ENCODE data around the gene FLYWCH1.

DNA sequence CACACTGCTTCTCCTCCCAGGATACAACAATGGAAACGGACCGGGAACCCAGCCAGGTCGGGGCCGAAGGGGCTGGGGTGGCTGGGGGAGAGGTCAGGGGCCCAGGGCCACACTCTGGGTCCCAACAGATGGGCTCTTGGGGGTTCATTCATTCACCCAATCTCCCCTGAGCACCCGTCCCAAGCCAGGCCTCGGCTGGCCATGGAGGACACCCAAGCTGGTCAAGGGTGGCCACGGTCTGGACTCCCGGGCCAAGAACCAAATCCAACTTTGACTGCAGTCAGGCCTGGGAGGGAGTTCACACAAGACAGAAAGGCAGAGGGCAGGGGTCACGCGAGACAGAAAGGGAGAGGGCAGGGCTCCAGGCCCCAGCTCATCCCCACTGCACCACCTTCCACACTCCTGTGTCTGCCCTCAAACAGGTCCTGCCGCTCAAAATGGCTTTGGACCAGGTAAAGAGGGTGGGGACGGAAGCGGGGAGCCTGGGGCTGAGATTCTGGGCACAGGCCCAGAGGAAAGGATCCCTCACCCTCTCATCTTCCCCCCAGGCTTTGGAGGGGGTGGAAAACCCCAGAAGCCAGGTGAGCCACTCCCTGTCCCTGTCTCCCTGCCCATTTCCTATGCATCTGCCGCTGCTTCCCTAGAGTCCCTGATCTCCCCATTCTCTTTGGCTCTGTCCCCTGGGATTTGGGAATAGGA is 80.8 kb downstream of the FLYWCH1 start:
- TF ChIP-seq, protein P1, sequence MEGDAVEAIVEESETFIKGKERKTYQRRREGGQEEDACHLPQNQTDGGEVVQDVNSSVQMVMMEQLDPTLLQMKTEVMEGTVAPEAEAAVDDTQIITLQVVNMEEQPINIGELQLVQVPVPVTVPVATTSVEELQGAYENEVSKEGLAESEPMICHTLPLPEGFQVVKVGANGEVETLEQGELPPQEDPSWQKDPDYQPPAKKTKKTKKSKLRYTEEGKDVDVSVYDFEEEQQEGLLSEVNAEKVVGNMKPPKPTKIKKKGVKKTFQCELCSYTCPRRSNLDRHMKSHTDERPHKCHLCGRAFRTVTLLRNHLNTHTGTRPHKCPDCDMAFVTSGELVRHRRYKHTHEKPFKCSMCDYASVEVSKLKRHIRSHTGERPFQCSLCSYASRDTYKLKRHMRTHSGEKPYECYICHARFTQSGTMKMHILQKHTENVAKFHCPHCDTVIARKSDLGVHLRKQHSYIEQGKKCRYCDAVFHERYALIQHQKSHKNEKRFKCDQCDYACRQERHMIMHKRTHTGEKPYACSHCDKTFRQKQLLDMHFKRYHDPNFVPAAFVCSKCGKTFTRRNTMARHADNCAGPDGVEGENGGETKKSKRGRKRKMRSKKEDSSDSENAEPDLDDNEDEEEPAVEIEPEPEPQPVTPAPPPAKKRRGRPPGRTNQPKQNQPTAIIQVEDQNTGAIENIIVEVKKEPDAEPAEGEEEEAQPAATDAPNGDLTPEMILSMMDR (IDR thresholded peaks at IDR 0.05) = no peak
- no peak for TF ChIP-seq POLR2A (IDR thresholded peaks at IDR 0.05)
- TF ChIP-seq EP300 (IDR thresholded peaks at IDR 0.05) = no peak
- no peak for TF ChIP-seq POLR2AphosphoS5 (IDR thresholded peaks at IDR 0.05)
